Caco-2 (cell line): Measurements from ENCODE around the gene SDF4. TPM values are rescaled to one million over a fixed set of nuclear protein-coding genes. Genes with fewer than 3 reads are reported as not detected.

Experiments used
- BruUV-seq: library from RNA; stranded (reverse); fragments of 400-500 nt; replicated peaks from 2 replicates; lab custom pipeline; 2021; lab: Mats Ljungman, UMichigan
- CTCF ChIA-PET: fragments of 300-600 bp; sonication (Branson Sonifier 250); formaldehyde crosslinking; loops from one replicate; lab custom pipeline; 2022; ENCODE audit warnings: antibody characterized with exemption; lab: Charles Lee
- POLR2A ChIA-PET: fragments of 300-600 bp; sonication (Branson Sonifier 250); formaldehyde crosslinking; loops from one replicate; lab custom pipeline; 2022; ENCODE audit warnings: antibody characterized with exemption; lab: Charles Lee
- DNase-seq, 2 experiments: peaks; one replicate each; pipeline versions ENCODE4 v3.0.0 to v3.0.0-alpha.2; 2020 to 2022
- H3K27me3 ChIP-seq: replicated peaks from 2 replicates; pipeline ENCODE4 v1.6.0; 2011; ENCODE audit warnings: low read length; ENCODE audit not compliant: control insufficient read depth, insufficient read depth
- H3K36me3 ChIP-seq: 2 replicates; pipeline ENCODE4 v1.5.1; 2011; ENCODE audit warnings: low read length; ENCODE audit not compliant: control insufficient read depth, insufficient read depth
- H3K4me1 ChIP-seq: fragments of 250-450 bp; sonication (Bioruptor Pico); 2 replicates; pipeline ENCODE4 v1.5.1; 2020; ENCODE audit warnings: mild to moderate bottlenecking
- H3K4me3 ChIP-seq: 2 replicates; pipeline ENCODE4 v1.5.1; 2011; ENCODE audit warnings: low read depth, mild to moderate bottlenecking, control low read depth, low read length
- H3K9me3 ChIP-seq: fragments of 250-450 bp; sonication (Bioruptor Pico); 2 replicates; pipeline ENCODE4 v1.5.1; 2020; ENCODE audit warnings: mild to moderate bottlenecking, moderate library complexity
- H3K27ac Mint-ChIP-seq: one replicate; pipeline ENCODE4 v1.8.0; 2022; ENCODE audit warnings: mixed read lengths; ENCODE audit not compliant: unreplicated experiment
- H3K27me3 Mint-ChIP-seq: one replicate; pipeline ENCODE4 v1.8.0; 2022; ENCODE audit warnings: mixed read lengths; ENCODE audit not compliant: insufficient read depth, unreplicated experiment
- H3K36me3 Mint-ChIP-seq: one replicate; pipeline ENCODE4 v1.8.0; 2022; ENCODE audit warnings: mild to moderate bottlenecking, mixed read lengths; ENCODE audit not compliant: insufficient read depth, unreplicated experiment
- H3K4me1 Mint-ChIP-seq: one replicate; pipeline ENCODE4 v1.8.0; 2022; ENCODE audit warnings: low read depth, mixed read lengths; ENCODE audit not compliant: unreplicated experiment
- H3K4me3 Mint-ChIP-seq: one replicate; pipeline ENCODE4 v1.8.0; 2022; ENCODE audit warnings: mild to moderate bottlenecking, moderate library complexity, mixed read lengths; ENCODE audit not compliant: unreplicated experiment
- H3K9me3 Mint-ChIP-seq: one replicate; pipeline ENCODE4 v1.8.0; 2022; ENCODE audit warnings: mixed read lengths; ENCODE audit not compliant: unreplicated experiment
- CTCF ChIP-seq, 2 experiments: fragments of 200-600 bp in 1 of 2; IDR thresholded peaks; 1 replicate in 1 of 2; 2 replicates in 1 of 2; pipeline versions ENCODE4 v1.5.1 to v1.8.0; 2011 to 2022; ENCODE audit warnings: antibody characterized with exemption in 1 of 2, control low read depth in 1 of 2, inconsistent platforms in 1 of 2, low read depth in 1 of 2, low read length in 1 of 2, mild to moderate bottlenecking in 1 of 2, moderate library complexity in 1 of 2; ENCODE audit not compliant: insufficient read depth in 1 of 2, severe bottlenecking in 1 of 2, unreplicated experiment in 1 of 2
- intact Hi-C: fragments of 100-400 bp; cut with micrococcal nuclease; formaldehyde crosslinking; loops from one replicate; pipeline ENCODE4 v1.10.0; 2022; ENCODE audit not compliant: unreplicated experiment
- total RNA-seq: library from RNA; stranded (reverse); gene quantifications from 2 replicates; pipeline ENCODE4 v1.2.3, GENCODE V29; 2022

The SDF4 gene
- total RNA-seq, 1 experiment from 2014 or later = 140 TPM

GRCh38 chr1:1256956-1257871 lies 25.4 kb upstream of the SDF4 start:
- POLR2A ChIA-PET = no interaction called here
- H3K36me3 ChIP-seq = peaks cover 1% of the 10 kb centered on the region; the same call in 1 of the 2 replicates
- no peak overlapping the region for H3K4me3 Mint-ChIP-seq

GRCh38 chr1:1255611-1256010 lies 23.8 kb upstream of the SDF4 start:
- CTCF ChIA-PET = interaction anchor here (0.7 kb wide), 1 partner anchor 9 kb away, joined by 3 read pairs; no protein-coding TSS in a partner anchor
- H3K27me3 Mint-ChIP-seq = no peaks in the 10 kb centered on the region
- H3K36me3 Mint-ChIP-seq = peaks cover 76% of the 10 kb centered on the region
- no peaks in the 10 kb centered on the region for H3K9me3 Mint-ChIP-seq
- H3K4me3 ChIP-seq = no peak overlapping the region
- BruUV-seq = no TSS peak
- H3K36me3 ChIP-seq = peaks cover 1% of the 10 kb centered on the region; the same call in 1 of the 2 replicates
- DNase-seq = no peak
- no peaks in the 10 kb centered on the region for H3K4me1 ChIP-seq
- no peaks in the 10 kb centered on the region for H3K27me3 ChIP-seq
- POLR2A ChIA-PET = no interaction called here
- TF ChIP-seq CTCF (IDR thresholded peaks at IDR 0.05; ENCODE audit: insufficient read depth in 1 of 2, low read depth in 1 of 2, low read length in 1 of 2, severe bottlenecking in 1 of 2, unreplicated experiment in 1 of 2) = no peak
- no peak overlapping the region for H3K4me3 Mint-ChIP-seq
- no peaks in the 10 kb centered on the region for H3K9me3 ChIP-seq
- H3K27ac Mint-ChIP-seq = no peak overlapping the region
- intact Hi-C loops = no loop called here
- no peaks in the 10 kb centered on the region for H3K4me1 Mint-ChIP-seq

More at GRCh38 chr1:1256956-1257871, 25.4 kb upstream of the SDF4 start:
- no peak for TF ChIP-seq CTCF (IDR thresholded peaks at IDR 0.05; ENCODE audit: insufficient read depth in 1 of 2, low read depth in 1 of 2, low read length in 1 of 2, severe bottlenecking in 1 of 2, unreplicated experiment in 1 of 2)
- CTCF ChIA-PET = interaction anchor here (0.5 kb wide), 1 partner anchor 16 kb away, joined by 3 read pairs; no protein-coding TSS in a partner anchor
- H3K36me3 Mint-ChIP-seq = peaks cover 86% of the 10 kb centered on the region
- H3K4me3 ChIP-seq = no peak overlapping the region
- H3K27ac Mint-ChIP-seq = peak overlapping the region; percentile 60
- no peaks in the 10 kb centered on the region for H3K4me1 Mint-ChIP-seq
- no peaks in the 10 kb centered on the region for H3K27me3 Mint-ChIP-seq
- intact Hi-C loops = no loop called here
- no peaks in the 10 kb centered on the region for H3K9me3 Mint-ChIP-seq
- no peaks in the 10 kb centered on the region for H3K9me3 ChIP-seq
- BruUV-seq = no TSS peak
- no peaks in the 10 kb centered on the region for H3K27me3 ChIP-seq
- no peaks in the 10 kb centered on the region for H3K4me1 ChIP-seq
- DNase-seq = no peak

- no peaks in the 10 kb centered on the region for H3K4me1 ChIP-seq
- no peaks in the 10 kb centered on the region for H3K27me3 ChIP-seq
- H3K4me1 Mint-ChIP-seq = no peaks in the 10 kb centered on the region
- no peaks in the 10 kb centered on the region for H3K9me3 Mint-ChIP-seq
- H3K4me3 Mint-ChIP-seq = no peak overlapping the region
- H3K4me3 ChIP-seq = no peak overlapping the region
- no peaks in the 10 kb centered on the region for H3K27me3 Mint-ChIP-seq
- POLR2A ChIA-PET = no interaction called here
- no peak for DNase-seq
- CTCF ChIA-PET = interaction anchor here (0.7 kb wide), 1 partner anchor 10 kb away, joined by 3 read pairs; no protein-coding TSS in a partner anchor
- TF ChIP-seq CTCF (IDR thresholded peaks at IDR 0.05; ENCODE audit: insufficient read depth in 1 of 2, low read depth in 1 of 2, low read length in 1 of 2, severe bottlenecking in 1 of 2, unreplicated experiment in 1 of 2) = no peak
- intact Hi-C loops = no loop called here
- H3K36me3 Mint-ChIP-seq = peaks cover 70% of the 10 kb centered on the region
- H3K9me3 ChIP-seq = no peaks in the 10 kb centered on the region
- TSS peak; percentile 84 for BruUV-seq
- H3K27ac Mint-ChIP-seq = no peak overlapping the region
- peaks cover 1% of the 10 kb centered on the region; the same call in 1 of the 2 replicates for H3K36me3 ChIP-seq
These were observed 23.3 kb upstream of the SDF4 start for GRCh38 chr1:1255078-1255477.
